Keratinocyte (primary cell): ENCODE measurements around the gene RAD23B. TPM values are rescaled to one million over a fixed set of nuclear protein-coding genes. Genes with fewer than 3 reads are reported as not detected.

Experiments
- DNase-seq: peaks from one replicate; pipeline ENCODE4 v3.0.0-alpha.2; 2011; ENCODE audit warnings: low read depth, missing footprints, low spot score
- FAIRE-seq: peaks from 2 replicates; lab custom pipeline; 2011; peaks lifted over from hg19 to GRCh38; lab: Jason Lieb, UNC
- H2AFZ ChIP-seq: 2 replicates; pipeline ENCODE4 v1.6.0; 2012; ENCODE audit warnings: low read length, control low read depth, inconsistent platforms; ENCODE audit not compliant: control insufficient read depth
- H3K27ac ChIP-seq: 2 replicates; pipeline ENCODE4 v1.5.1; 2011; ENCODE audit warnings: low read length; ENCODE audit not compliant: control insufficient read depth, insufficient read depth
- H3K27me3 ChIP-seq: 3 replicates; pipeline ENCODE4 v1.6.0; 2011; ENCODE audit warnings: low read length; ENCODE audit not compliant: control insufficient read depth, insufficient read depth; ENCODE audit errors: extremely low read depth
- H3K36me3 ChIP-seq, 2 experiments: 2 replicates in 1 of 2; 3 replicates in 1 of 2; pipeline ENCODE4 v1.5.1; 2011; ENCODE audit warnings: low read length in 2 of 2, mild to moderate bottlenecking in 1 of 2; ENCODE audit not compliant: control insufficient read depth in 2 of 2, insufficient read depth in 2 of 2; ENCODE audit errors: extremely low read depth in 1 of 2
- H3K4me1 ChIP-seq: 3 replicates; pipeline ENCODE4 v1.5.1; 2011; ENCODE audit warnings: low read length; ENCODE audit not compliant: control insufficient read depth, insufficient read depth; ENCODE audit errors: extremely low read depth
- H3K4me2 ChIP-seq: 3 replicates; pipeline ENCODE4 v1.6.0; 2011; ENCODE audit warnings: low read depth, low read length; ENCODE audit not compliant: control insufficient read depth, insufficient read depth; ENCODE audit errors: extremely low read depth
- H3K4me3 ChIP-seq, 3 experiments: fragments of 200-600 bp in 1 of 3; sonication (generic) in 1 of 3; 2 replicates in 2 of 3; 3 replicates in 1 of 3; pipeline ENCODE4 v1.5.1; 2011 to 2016; ENCODE audit warnings: low read length in 3 of 3, mild to moderate bottlenecking in 3 of 3, control low read depth in 2 of 3, inconsistent platforms in 1 of 3, low read depth in 1 of 3, mixed read lengths in 1 of 3, mixed run types in 1 of 3, moderate library complexity in 1 of 3; ENCODE audit not compliant: control insufficient read depth in 2 of 3, insufficient read depth in 2 of 3; ENCODE audit errors: extremely low read depth in 1 of 3
- H3K79me2 ChIP-seq: 2 replicates; pipeline ENCODE4 v1.6.0; 2012; ENCODE audit warnings: low read length; ENCODE audit not compliant: control insufficient read depth, insufficient read depth
- H3K9ac ChIP-seq: 3 replicates; pipeline ENCODE4 v1.6.0; 2011; ENCODE audit warnings: low read length; ENCODE audit not compliant: control insufficient read depth, insufficient read depth; ENCODE audit errors: extremely low read depth
- H3K9me1 ChIP-seq: 3 replicates; pipeline ENCODE4 v1.6.0; 2011; ENCODE audit warnings: low read length; ENCODE audit not compliant: control insufficient read depth, insufficient read depth; ENCODE audit errors: extremely low read depth
- H3K9me3 ChIP-seq: 2 replicates; pipeline ENCODE4 v1.5.1; 2012; ENCODE audit warnings: low read depth, low read length; ENCODE audit not compliant: control insufficient read depth
- H4K20me1 ChIP-seq: 3 replicates; pipeline ENCODE4 v1.6.0; 2011; ENCODE audit warnings: low read length; ENCODE audit not compliant: control insufficient read depth, insufficient read depth; ENCODE audit errors: extremely low read depth
- CTCF ChIP-seq, 3 experiments: IDR thresholded peaks in 1 of 3; conservative IDR thresholded peaks in 1 of 3; optimal IDR thresholded peaks in 1 of 3; 2 replicates in 2 of 3; 3 replicates in 1 of 3; pipeline versions ENCODE3 to v1.5.1; 2011; ENCODE audit warnings: low read length in 3 of 3, mild to moderate bottlenecking in 3 of 3, moderate library complexity in 2 of 3, control low read depth in 1 of 3, inconsistent platforms in 1 of 3; ENCODE audit not compliant: insufficient read depth in 2 of 3; ENCODE audit errors: extremely low read depth in 1 of 3
- EZH2 ChIP-seq: IDR thresholded peaks from one replicate; pipeline ENCODE4 v1.6.1; 2012; ENCODE audit warnings: inconsistent platforms, mild to moderate bottlenecking, low read length, moderate library complexity
- dilution Hi-C: fragments of 300-500 bp; cut with MboI; formaldehyde crosslinking; loops from one replicate; pipeline ENCODE4 v1.7.0; 2020; ENCODE audit warnings: low sequenced_read_pairs; ENCODE audit not compliant: extremely low pct_ligation_motif_present
- polyA plus RNA-seq, 5 experiments: library from polyadenylated mRNA; depleted of rRNA in 3 of 5; stranded (reverse) in 3 of 5; stranded (forward) in 1 of 5; unstranded in 1 of 5; fragments of >200 nt; gene quantifications; 1 replicate in 1 of 5; 2 replicates in 3 of 5; 3 replicates in 1 of 5; pipeline versions ENCODE4 v1.2.1 to v1.2.3, GENCODE V29; 2011 to 2012; ENCODE audit warnings: missing spikeins in 2 of 5, low read depth in 1 of 5, low replicate concordance in 1 of 5

Gene RAD23B
- polyA plus RNA-seq, 1 donor (not counting 4 experiments of a cell fraction or from before 2014, with no cell fraction given) = 168 TPM

GRCh38 chr9:107330420-107330819 lies 47.3 kb downstream of the RAD23B start:
- no peak for DNase-seq
- dilution Hi-C loops = no loop called here
- Histone ChIP-seq H3K79me2 (peaks cover 29% of the 10 kb centered on the region), H3K4me1 (peaks cover 4% of the 10 kb centered on the region), H3K36me3 (peaks cover 19 to 20% of the 10 kb centered on the region in 2 experiments), H2AFZ (no peak overlapping the region), H3K27ac (no peak overlapping the region), H3K4me2 (no peak overlapping the region), H4K20me1 (peaks cover 6% of the 10 kb centered on the region), H3K27me3 (no peaks in the 10 kb centered on the region), H3K4me3 (no peak overlapping the region), H3K9me1 (peaks cover 2% of the 10 kb centered on the region), H3K9ac (no peak overlapping the region), H3K9me3 (no peaks in the 10 kb centered on the region)
- FAIRE-seq = no peak
- TF ChIP-seq EZH2 (no peak), CTCF (optimal IDR thresholded peaks at IDR 0.05 in 1 of 3, IDR thresholded peaks at IDR 0.05 in 1 of 3, conservative IDR thresholded peaks at IDR 0.05 in 1 of 3; ENCODE audit: extremely low read depth in 1 of 3, insufficient read depth in 2 of 3, low read length in 3 of 3) (no peak)

GRCh38 chr9:107332883-107333282 lies 49.8 kb downstream of the RAD23B start:
- H2AFZ ChIP-seq = no peak overlapping the region
- H3K9ac ChIP-seq = no peak overlapping the region
- H3K4me3 ChIP-seq = no peak overlapping the region
- H3K4me1 ChIP-seq = peaks cover 25% of the 10 kb centered on the region
- dilution Hi-C loops = no loop called here
- TF ChIP-seq CTCF (optimal IDR thresholded peaks at IDR 0.05 in 1 of 3, IDR thresholded peaks at IDR 0.05 in 1 of 3, conservative IDR thresholded peaks at IDR 0.05 in 1 of 3; ENCODE audit: extremely low read depth in 1 of 3, insufficient read depth in 2 of 3, low read length in 3 of 3) (no peak), EZH2 (no peak)
- FAIRE-seq (no peak), DNase-seq (no peak)
- H4K20me1 ChIP-seq = peaks cover 14% of the 10 kb centered on the region
- H3K9me3 ChIP-seq = no peaks in the 10 kb centered on the region
- H3K27ac ChIP-seq = no peak overlapping the region
- H3K9me1 ChIP-seq = peaks cover 8% of the 10 kb centered on the region
- peaks cover 22 to 24% of the 10 kb centered on the region in 2 experiments for H3K36me3 ChIP-seq
- H3K4me2 ChIP-seq = no peak overlapping the region
- no peaks in the 10 kb centered on the region for H3K27me3 ChIP-seq
- peaks cover 10% of the 10 kb centered on the region for H3K79me2 ChIP-seq
